HEK293T (cell line): ENCODE results near the gene FYB1.

Source experiments
- CTCF ChIA-PET: fragments of 350-600 bp; formaldehyde crosslinking; extraction: SDS; loops from one replicate; lab custom pipeline; 2021; ENCODE audit warnings: antibody characterized with exemption, inconsistent platforms; lab: Yijun Ruan, JAX
- POLR2A ChIA-PET: fragments of 350-600 bp; formaldehyde crosslinking; extraction: SDS; loops from one replicate; lab custom pipeline; 2020; ENCODE audit warnings: antibody characterized with exemption, inconsistent platforms; lab: Yijun Ruan, JAX
- DNase-seq: peaks from one replicate; pipeline ENCODE4 v3.0.0; 2012; ENCODE audit warnings: mixed read lengths; ENCODE audit errors: extremely low spot score
- ARNT ChIP-seq: fragments of 450-650 bp; IDR thresholded peaks from 2 replicates; pipeline ENCODE4 v1.6.1; 2017; ENCODE audit warnings: mild to moderate bottlenecking
- BHLHE40 ChIP-seq: fragments of 450-650 bp; IDR thresholded peaks from 2 replicates; pipeline ENCODE4 v1.6.1; 2016; ENCODE audit warnings: mild to moderate bottlenecking, moderate library complexity, borderline replicate concordance
- CTBP1 ChIP-seq: fragments of 450-650 bp; IDR thresholded peaks from 2 replicates; pipeline ENCODE4 v1.6.1; 2016; ENCODE audit warnings: borderline replicate concordance
- ELF4 ChIP-seq: fragments of 450-650 bp; IDR thresholded peaks from 2 replicates; pipeline ENCODE4 v1.6.1; 2017; ENCODE audit warnings: antibody characterized with exemption
- FOXA1 ChIP-seq: fragments of 450-650 bp; IDR thresholded peaks from 2 replicates; pipeline ENCODE4 v1.6.1; 2016; ENCODE audit warnings: mild to moderate bottlenecking
- FOXK2 ChIP-seq: fragments of 450-650 bp; IDR thresholded peaks from 2 replicates; pipeline ENCODE4 v1.6.1; 2016; ENCODE audit warnings: mild to moderate bottlenecking
- FOXM1 ChIP-seq: fragments of 450-650 bp; IDR thresholded peaks from 2 replicates; pipeline ENCODE4 v1.6.1; 2017; ENCODE audit warnings: mild to moderate bottlenecking, borderline replicate concordance
- HDGF ChIP-seq: fragments of 450-650 bp; IDR thresholded peaks from 2 replicates; pipeline ENCODE4 v1.6.1; 2017; ENCODE audit warnings: antibody characterized with exemption, borderline replicate concordance
- L3MBTL2 ChIP-seq: fragments of 450-650 bp; conservative IDR thresholded peaks from 2 replicates; pipeline ENCODE4 v1.6.1; 2016; ENCODE audit warnings: mild to moderate bottlenecking
- LEF1 ChIP-seq: fragments of 450-650 bp; IDR thresholded peaks from 2 replicates; pipeline ENCODE4 v1.6.1; 2017; ENCODE audit warnings: mild to moderate bottlenecking, borderline replicate concordance
- NFRKB ChIP-seq: fragments of 450-650 bp; IDR thresholded peaks from 2 replicates; pipeline ENCODE4 v1.6.1; 2016; ENCODE audit warnings: mild to moderate bottlenecking, moderate library complexity
- SP1 ChIP-seq: fragments of 450-650 bp; IDR thresholded peaks from 2 replicates; pipeline ENCODE4 v1.6.1; 2017
- SUZ12 ChIP-seq: fragments of 450-650 bp; IDR thresholded peaks from 2 replicates; pipeline ENCODE4 v1.6.1; 2016; ENCODE audit warnings: mild to moderate bottlenecking
- TARDBP ChIP-seq: fragments of 450-650 bp; IDR thresholded peaks from 2 replicates; pipeline ENCODE4 v1.6.1; 2016
- ZNF384 ChIP-seq: fragments of 450-650 bp; IDR thresholded peaks from 2 replicates; pipeline ENCODE4 v1.6.1; 2016
- TF ChIP-seq, protein P1 (sequence below): fragments of 450-650 bp; IDR thresholded peaks from 2 replicates; pipeline ENCODE4 v1.6.1; 2016

FYB1 gene

DNA sequence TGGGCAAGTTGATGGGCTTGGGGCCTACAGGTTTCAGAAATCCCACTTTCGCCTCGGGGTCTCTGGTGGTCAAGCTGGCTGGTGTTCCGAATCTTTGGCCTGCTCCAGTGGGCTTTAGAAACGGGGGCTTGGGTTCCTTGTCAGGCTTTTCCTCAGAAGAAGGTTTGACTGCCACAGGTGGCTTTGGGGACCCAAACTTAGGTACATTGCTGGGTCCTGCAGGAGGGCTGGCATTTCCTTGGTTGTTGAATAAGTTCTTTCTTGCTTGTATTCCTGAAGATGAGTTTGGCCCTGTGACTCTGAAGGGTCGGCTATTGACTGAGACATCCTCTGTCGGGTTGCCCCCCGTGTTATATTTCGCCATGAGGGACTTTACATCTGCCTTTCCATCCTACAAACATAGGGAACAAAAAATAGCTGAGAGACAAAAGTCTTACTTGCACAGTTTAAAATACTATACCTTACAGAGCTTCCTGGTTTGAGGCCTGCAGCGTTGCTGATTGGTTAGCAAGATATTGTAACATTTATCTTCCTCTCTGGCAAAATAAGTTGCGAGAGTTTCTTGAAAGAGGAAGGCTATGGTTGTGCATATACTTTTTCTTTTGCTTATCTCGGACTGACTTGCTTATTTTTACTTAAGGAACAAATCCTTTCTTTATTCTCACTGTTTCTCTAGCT, 16.6 kb downstream of the FYB1 start:
- ChIA-PET CTCF (no interaction called here), POLR2A (no interaction called here)
- no peak for DNase-seq
- TF ChIP-seq ELF4 (no peak), FOXK2 (no peak), SUZ12 (no peak), L3MBTL2 (no peak), ARNT (no peak), ZNF384 (no peak)
- TF ChIP-seq, protein P1, sequence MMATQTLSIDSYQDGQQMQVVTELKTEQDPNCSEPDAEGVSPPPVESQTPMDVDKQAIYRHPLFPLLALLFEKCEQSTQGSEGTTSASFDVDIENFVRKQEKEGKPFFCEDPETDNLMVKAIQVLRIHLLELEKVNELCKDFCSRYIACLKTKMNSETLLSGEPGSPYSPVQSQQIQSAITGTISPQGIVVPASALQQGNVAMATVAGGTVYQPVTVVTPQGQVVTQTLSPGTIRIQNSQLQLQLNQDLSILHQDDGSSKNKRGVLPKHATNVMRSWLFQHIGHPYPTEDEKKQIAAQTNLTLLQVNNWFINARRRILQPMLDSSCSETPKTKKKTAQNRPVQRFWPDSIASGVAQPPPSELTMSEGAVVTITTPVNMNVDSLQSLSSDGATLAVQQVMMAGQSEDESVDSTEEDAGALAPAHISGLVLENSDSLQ: no peak

DNA sequence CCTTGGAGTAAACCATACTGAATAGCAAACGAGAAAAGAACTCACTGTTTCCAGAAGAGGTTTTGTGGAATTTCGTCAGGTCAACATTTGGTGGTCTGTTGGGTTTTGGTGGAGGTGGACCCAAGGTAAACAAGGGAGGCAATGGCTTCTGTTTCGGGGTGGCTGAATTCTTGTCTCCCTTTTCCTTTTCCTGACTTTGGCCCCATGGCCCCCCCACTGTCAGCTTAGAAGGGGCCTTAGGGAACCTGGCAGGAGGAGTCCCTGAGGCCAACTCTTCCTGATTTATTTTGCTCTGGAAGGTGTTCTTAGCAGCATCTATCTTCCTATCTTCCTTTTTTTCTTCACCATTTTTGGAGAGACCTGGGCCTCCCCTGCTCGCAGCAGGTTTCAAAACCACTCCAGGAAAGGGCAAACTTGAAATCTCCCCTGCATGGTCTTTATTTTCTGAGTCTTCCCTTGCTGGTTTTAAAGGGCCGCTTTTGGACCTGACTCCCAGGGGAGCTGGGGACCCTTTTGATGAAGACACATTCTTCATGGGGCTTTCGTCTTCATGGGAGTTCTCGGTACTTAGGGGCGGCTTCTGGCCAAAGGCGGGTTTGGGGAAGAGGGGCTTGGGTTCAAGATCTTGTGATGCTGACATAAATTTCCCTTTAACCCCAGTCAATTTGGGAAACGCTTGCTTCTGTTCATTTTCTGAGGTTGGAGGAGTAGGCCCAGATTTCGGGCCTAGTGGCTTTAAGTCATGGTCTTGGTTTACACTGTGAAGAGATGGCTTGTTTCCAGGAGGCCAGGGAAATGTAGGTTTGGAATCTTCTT, 17.4 kb downstream of the FYB1 start:
- DNase-seq: no peak
- TF ChIP-seq L3MBTL2: no peak
- TF ChIP-seq, protein P1: no peak
- TF ChIP-seq BHLHE40: no peak
- no peak for TF ChIP-seq HDGF
- TF ChIP-seq SUZ12: no peak
- TF ChIP-seq FOXK2: no peak
- no peak for TF ChIP-seq ZNF384
- no peak for TF ChIP-seq SP1
- POLR2A ChIA-PET: no interaction called here
- CTCF ChIA-PET: no interaction called here

DNA sequence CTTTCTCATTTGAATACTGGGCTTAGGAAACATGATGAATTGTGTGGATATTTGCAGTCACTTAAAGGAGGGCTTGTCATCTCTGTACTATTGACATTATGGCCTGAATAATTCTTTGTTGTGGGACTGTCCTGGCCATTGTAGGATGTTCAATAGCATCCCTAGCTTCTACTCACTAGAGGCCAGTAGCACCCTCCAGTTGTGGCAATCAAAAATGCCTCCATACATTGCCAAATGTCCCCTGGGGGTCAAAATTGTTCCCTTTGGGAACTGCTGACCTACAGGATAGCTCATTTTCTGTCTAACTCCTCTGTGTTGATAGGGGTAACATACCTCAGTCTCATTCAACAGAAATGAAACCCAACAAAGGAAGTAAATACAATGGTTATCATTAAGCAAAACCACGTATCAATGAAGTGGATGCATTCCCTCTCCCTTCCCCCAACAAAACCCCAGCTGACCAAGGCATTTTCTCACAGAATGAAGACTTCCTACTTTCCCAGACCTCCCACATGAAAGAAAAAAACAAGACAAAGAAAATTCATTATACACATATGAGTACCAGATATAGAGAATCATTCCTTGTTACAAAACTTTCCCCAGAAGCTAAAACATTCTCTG, 18.1 kb downstream of the FYB1 start:
- ChIA-PET POLR2A (no interaction called here), CTCF (interaction anchor here (1.3 kb wide), 1 partner anchor 175 kb away, joined by 4 read pairs; no protein-coding TSS in a partner anchor)
- no peak for DNase-seq
- TF ChIP-seq NFRKB (no peak), ELF4 (no peak), LEF1 (no peak), SP1 (no peak), SUZ12 (no peak), ZNF384 (no peak), TARDBP (no peak), ARNT (no peak), FOXA1 (no peak), FOXK2 (no peak), FOXM1 (no peak), CTBP1 (no peak), BHLHE40 (no peak)
- TF ChIP-seq, protein P1: no peak

DNA sequence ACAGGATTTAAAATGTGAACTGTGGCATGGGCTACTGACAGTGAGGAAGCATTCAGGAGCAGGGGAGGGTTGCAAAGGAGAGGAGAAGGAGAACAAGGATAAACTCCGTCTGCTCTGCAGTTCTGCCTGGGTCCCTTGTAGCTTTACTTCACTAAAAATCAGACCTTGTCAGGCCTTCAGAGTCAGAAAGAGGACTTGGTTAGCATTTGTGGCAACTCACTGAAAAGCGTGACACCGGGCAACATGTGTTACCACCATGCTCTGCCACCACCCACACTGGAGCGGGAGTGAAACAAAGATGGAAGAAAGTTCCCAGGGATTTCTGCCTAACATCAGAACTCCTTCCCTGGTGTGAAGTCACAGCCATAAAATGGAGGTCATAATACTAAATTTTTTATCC, 19.3 kb downstream of the FYB1 start:
- no peak for DNase-seq
- ChIA-PET CTCF (interaction anchor here (1.3 kb wide), 1 partner anchor 176 kb away, joined by 4 read pairs; no protein-coding TSS in a partner anchor), POLR2A (no interaction called here)
- TF ChIP-seq SP1: no peak
- no peak for TF ChIP-seq HDGF
- TF ChIP-seq, protein P1: no peak
- TF ChIP-seq SUZ12: no peak
- no peak for TF ChIP-seq FOXM1
- no peak for TF ChIP-seq FOXK2
- no peak for TF ChIP-seq FOXA1
- TF ChIP-seq NFRKB: no peak
- no peak for TF ChIP-seq L3MBTL2
- TF ChIP-seq ZNF384: no peak
- no peak for TF ChIP-seq ARNT
- no peak for TF ChIP-seq ELF4
- no peak for TF ChIP-seq LEF1
- no peak for TF ChIP-seq TARDBP
- no peak for TF ChIP-seq CTBP1
- no peak for TF ChIP-seq BHLHE40

DNA sequence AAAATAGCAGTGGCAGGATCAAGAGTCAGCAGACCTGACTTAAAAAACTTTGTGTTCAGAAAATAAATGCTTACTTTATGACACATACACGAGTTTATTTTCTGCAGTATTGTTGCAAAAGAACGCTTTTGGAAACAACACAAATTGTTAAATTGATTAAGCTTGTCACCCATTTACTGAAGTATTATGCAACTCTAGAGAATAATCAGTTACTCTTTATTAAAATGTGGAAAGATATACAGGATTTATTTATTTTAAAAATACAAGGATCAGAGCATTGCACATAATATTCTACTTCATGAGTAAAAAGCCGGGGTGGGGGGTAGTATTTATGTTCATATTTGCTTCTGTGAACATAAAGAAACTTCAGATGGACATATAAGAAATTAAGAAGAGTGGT, 20.0 kb downstream of the FYB1 start:
- POLR2A ChIA-PET: no interaction called here
- TF ChIP-seq FOXK2: no peak
- no peak for TF ChIP-seq CTBP1
- no peak for TF ChIP-seq L3MBTL2
- TF ChIP-seq, protein P1: no peak
- TF ChIP-seq SUZ12: no peak
- no peak for TF ChIP-seq BHLHE40
- no peak for TF ChIP-seq ZNF384
- no peak for TF ChIP-seq NFRKB
- TF ChIP-seq HDGF: no peak
- TF ChIP-seq ELF4: no peak
- no peak for TF ChIP-seq ARNT
- no peak for TF ChIP-seq FOXM1
- TF ChIP-seq FOXA1: no peak
- no peak for TF ChIP-seq TARDBP
- TF ChIP-seq LEF1: no peak
- TF ChIP-seq SP1: no peak

More for the DNA sequence above, 20.0 kb downstream of the FYB1 start:
- CTCF ChIA-PET: no interaction called here
- no peak for DNase-seq
